ENCODE results near the gene AGAP2.

GRCh38 chr12:57781244-57781643 is 42.7 kb upstream of the AGAP2 start:
- no peak for TF ChIP-seq CTCF (IDR thresholded peaks at IDR 0.05)
- no peak for TF ChIP-seq POLR2A (IDR thresholded peaks at IDR 0.05)
